Purkinje cell (primary cell): Measurements from ENCODE around the gene ANKDD1B. TPM values are rescaled to one million over a fixed set of nuclear protein-coding genes. Genes with fewer than 3 reads are reported as not detected.

Experiments used
- polyA plus RNA-seq: library from polyadenylated mRNA; unstranded; fragments of >200 nt; fragmentation: Nextera tagmentation; gene quantifications from 2 replicates; pipeline ENCODE4 v1.2.1, GENCODE V29; 2014

ANKDD1B gene
- polyA plus RNA-seq = 0.60 TPM in 1 of 2 replicates, not detected in the other

DNA sequence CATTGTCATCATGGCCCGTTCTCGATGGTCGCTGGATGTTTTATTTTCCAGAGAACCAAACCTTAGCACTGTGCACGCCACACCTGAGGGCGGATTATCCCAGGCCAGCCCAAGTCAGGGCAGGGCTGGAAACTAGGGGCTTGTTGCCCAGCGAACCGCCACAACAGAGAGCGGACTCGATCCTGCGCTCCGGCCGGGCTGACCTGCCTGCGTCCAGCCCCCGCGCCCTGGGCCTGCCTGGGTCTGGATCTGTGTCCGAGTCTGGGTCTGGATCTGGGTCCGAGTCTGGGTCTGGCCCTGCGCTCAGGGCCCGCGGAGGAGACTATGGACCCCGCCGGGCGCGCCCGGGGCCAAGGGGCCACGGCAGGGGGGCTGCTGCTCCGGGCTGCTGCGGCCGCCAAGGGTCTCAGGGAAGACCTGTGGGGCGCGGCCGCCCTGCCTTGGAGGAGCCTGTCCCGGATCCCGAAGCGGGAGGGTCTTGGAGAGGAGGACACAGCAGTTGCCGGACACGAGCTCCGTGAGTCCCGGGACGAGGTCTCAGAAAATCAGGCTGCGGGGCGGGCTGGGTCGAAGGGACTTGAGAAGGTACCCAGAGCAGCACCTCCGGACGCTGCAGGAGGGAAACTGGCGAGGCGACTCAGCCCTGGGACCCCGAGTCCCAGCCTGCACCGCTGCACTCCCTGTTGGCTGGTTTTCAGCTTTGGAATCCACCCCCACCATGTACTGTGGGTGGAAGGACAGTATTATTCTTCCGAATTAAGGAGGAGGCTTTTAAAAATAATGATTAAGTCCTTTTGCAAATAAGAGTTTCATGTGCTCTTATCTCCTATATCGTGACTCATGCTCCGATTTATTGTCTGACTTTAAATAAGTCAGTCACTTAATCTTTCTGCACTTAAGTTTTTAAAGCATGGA, at the start of gene ANKDD1B:
TSS of gene ANKDD1B (plus strand) at position 143 of the 915 bp plus-strand sequence. CDS start at position 325, 182 bp downstream.

DNA sequence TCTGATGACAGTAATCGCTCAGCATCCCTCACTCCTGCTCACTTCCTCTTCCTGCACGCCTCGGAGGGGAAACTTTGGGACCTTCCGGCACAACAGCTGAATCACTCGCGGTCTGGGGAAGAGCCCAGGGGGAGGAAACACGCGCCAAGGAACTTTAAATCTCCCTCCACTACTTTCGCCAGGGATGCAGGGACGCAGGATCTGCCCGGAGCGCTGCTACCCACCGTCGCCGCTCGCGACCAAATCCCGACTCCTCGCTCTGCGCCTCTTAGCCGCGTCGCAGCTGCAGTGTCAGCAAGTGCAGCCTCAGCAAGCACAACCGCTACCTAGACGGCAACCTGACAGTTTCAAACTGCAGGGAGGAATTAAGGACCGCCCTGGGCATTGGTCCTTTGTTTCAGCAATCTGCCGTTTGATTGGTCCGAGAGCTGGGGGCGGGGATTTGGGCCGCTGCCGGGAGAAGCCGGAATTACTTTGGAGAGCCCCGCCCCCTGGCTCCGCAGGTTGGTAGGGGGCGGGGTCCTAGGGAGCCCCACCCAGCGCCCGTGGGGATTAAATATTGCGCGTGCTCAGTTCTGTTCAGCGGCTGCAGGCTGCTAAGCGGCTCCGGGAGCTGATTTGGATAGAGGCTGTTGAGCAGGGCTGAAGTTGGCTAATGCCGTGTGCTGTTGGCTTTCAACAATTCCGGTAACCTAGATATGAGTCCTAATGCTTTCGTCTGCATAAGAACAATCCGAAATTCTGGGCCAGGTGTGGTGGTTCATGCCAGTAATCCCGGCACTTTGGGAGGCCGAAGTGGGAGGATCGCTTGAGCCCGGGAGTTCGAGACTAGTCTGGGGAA, 106.0 kb downstream of the ANKDD1B start, which contains the start of gene POC5:
TSS of gene POC5 (minus strand) at position 356 of the 841 bp plus-strand sequence. CDS start 4,500 bp downstream, outside the sequence.

Other genes starting within 250 kb of the ANKDD1B start
- 48.8 and 57.1 TPM in 2 replicates for gene CERT1, start 99.8 kb upstream of the ANKDD1B start, polyA plus RNA-seq
- 31.6 and 44.1 TPM in 2 replicates for gene POLK, start 99.6 kb upstream of the ANKDD1B start, polyA plus RNA-seq
- 12.0 and 14.1 TPM in 2 replicates for gene POC5, start 106.0 kb downstream of the ANKDD1B start, polyA plus RNA-seq